Measurements from ENCODE around the gene NUDCD3. TPM values are rescaled to one million over a fixed set of nuclear protein-coding genes. Genes with fewer than 3 reads are reported as not detected.

The NUDCD3 gene
- total RNA-seq: 98.4 and 133 TPM in 2 replicates

DNA sequence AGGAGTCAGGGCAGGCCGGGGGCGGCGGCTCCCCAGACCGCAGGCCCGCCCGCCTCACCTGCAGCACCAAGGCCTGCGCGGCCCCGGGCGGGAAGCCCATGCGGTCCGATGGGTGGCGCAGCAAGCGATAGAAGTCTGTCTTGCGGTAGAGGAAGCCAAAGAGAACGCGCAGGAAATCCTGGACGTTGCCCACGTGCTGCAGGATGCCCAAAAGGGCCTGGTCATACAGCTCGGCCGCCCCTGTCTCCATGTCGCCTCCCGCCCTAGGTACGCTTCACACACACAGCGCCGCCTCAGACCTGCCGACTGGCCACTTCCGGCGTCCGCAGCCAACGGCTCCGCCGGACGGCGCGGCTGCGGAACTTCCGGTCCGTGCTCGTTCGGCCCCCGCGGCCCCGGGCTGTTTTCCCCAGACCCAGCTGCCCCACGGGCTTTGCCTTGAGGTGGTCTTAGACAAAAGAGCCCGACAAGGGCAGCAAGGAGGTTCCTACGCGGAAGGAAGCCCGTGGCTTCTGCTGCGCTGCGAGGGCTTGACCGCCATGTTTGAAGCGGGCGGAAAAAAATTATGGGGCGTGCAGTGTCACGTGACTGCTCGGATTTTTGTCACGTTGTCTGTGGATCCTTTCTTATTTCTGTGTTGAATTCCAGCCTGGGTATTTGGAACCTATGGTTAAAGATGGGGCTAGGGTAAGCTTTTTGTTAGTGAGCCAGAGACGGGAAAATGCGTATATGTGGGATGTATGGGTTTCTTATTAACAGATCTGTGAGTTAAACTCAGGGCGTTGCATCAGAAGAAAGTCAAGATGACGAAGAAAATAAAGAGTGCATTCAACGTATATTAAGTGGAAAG is at the start of gene NUDCD3:
NUDCD3 (minus strand) TSS at position 308 of the 850 bp plus-strand sequence; CDS start at position 250, 58 bp downstream.

Other genes starting within 250 kb of the NUDCD3 start
- 0.17 TPM in 1 of 2 replicates, not detected in the other for gene CAMK2B, start 165.1 kb downstream of the NUDCD3 start, total RNA-seq
- gene NPC1L1, start 50.7 kb upstream of the NUDCD3 start, total RNA-seq: under 0.01 and 0.09 TPM in 2 replicates
- gene DDX56, start 83.2 kb upstream of the NUDCD3 start, total RNA-seq: 33.9 and 35.5 TPM in 2 replicates
- gene TMED4, start 91.6 kb upstream of the NUDCD3 start, total RNA-seq: 68.9 and 78.0 TPM in 2 replicates
- 48.1 and 50.7 TPM in 2 replicates for gene OGDH, start 116.0 kb upstream of the NUDCD3 start, total RNA-seq